Measurements from ENCODE around the gene NKD1.

The NKD1 gene

GRCh38 chr16:50583211-50583610 lies 35.0 kb downstream of the NKD1 start:
- Histone ChIP-seq H3K9me3 (no peaks in the 10 kb centered on the region), H3K27me3 (no peaks in the 10 kb centered on the region), H3K4me3 (ENCODE audit: low read depth, low read length) (no peak overlapping the region), H3K36me3 (no peaks in the 10 kb centered on the region), H3K4me1 (no peaks in the 10 kb centered on the region)
- no peak for TF ChIP-seq CTCF (IDR thresholded peaks at IDR 0.05; ENCODE audit: low read depth, low read length)
- DNase-seq, result no peak

- Histone ChIP-seq H3K4me3 (ENCODE audit: low read depth, low read length) (no peak overlapping the region), H3K9me3 (no peaks in the 10 kb centered on the region), H3K27me3 (no peaks in the 10 kb centered on the region), H3K4me1 (no peaks in the 10 kb centered on the region), H3K36me3 (no peaks in the 10 kb centered on the region)
- TF ChIP-seq CTCF (IDR thresholded peaks at IDR 0.05; ENCODE audit: low read depth, low read length), result no peak
- no peak for DNase-seq
Measured at GRCh38 chr16:50584033-50584722, 36.0 kb downstream of the NKD1 start.

- Histone ChIP-seq H3K4me3 (ENCODE audit: low read depth, low read length) (no peak overlapping the region), H3K36me3 (no peaks in the 10 kb centered on the region), H3K4me1 (no peaks in the 10 kb centered on the region), H3K9me3 (no peaks in the 10 kb centered on the region), H3K27me3 (no peaks in the 10 kb centered on the region)
- no peak for DNase-seq
- no peak for TF ChIP-seq CTCF (IDR thresholded peaks at IDR 0.05; ENCODE audit: low read depth, low read length)
Measured at GRCh38 chr16:50585331-50585776, 37.2 kb downstream of the NKD1 start.

- Histone ChIP-seq H3K4me1 (no peaks in the 10 kb centered on the region), H3K27me3 (no peaks in the 10 kb centered on the region), H3K4me3 (ENCODE audit: low read depth, low read length) (no peak overlapping the region), H3K9me3 (no peaks in the 10 kb centered on the region), H3K36me3 (no peaks in the 10 kb centered on the region)
- DNase-seq, result no peak
- no peak for TF ChIP-seq CTCF (IDR thresholded peaks at IDR 0.05; ENCODE audit: low read depth, low read length)
Measured at GRCh38 chr16:50587543-50587942, 39.3 kb downstream of the NKD1 start.

GRCh38 chr16:50588276-50588675 lies 40.1 kb downstream of the NKD1 start:
- TF ChIP-seq CTCF (IDR thresholded peaks at IDR 0.05; ENCODE audit: low read depth, low read length), result no peak
- no peaks in the 10 kb centered on the region for H3K4me1 ChIP-seq
- H3K27me3 ChIP-seq, result no peaks in the 10 kb centered on the region
- H3K4me3 ChIP-seq (ENCODE audit: low read depth, low read length), result no peak overlapping the region
- no peaks in the 10 kb centered on the region for H3K36me3 ChIP-seq
- no peak for DNase-seq
- H3K9me3 ChIP-seq, result no peaks in the 10 kb centered on the region

- no peak overlapping the region for H3K4me3 ChIP-seq (ENCODE audit: low read depth, low read length)
- no peak for TF ChIP-seq CTCF (IDR thresholded peaks at IDR 0.05; ENCODE audit: low read depth, low read length)
- no peaks in the 10 kb centered on the region for H3K9me3 ChIP-seq
- no peak for DNase-seq
- H3K4me1 ChIP-seq, result no peaks in the 10 kb centered on the region
- no peaks in the 10 kb centered on the region for H3K36me3 ChIP-seq
- H3K27me3 ChIP-seq, result no peaks in the 10 kb centered on the region
Measured at GRCh38 chr16:50591209-50591608, 43.0 kb downstream of the NKD1 start.

Data from BE2C (cell line).